ENCODE measurements around the gene UBE3B. TPM values are rescaled to one million over a fixed set of nuclear protein-coding genes. Genes with fewer than 3 reads are reported as not detected.

Gene UBE3B
- total and polyA plus RNA-seq, 4 experiments from 2014 or later, result 24.0 to 58.1 (median 40.1) TPM

DNA sequence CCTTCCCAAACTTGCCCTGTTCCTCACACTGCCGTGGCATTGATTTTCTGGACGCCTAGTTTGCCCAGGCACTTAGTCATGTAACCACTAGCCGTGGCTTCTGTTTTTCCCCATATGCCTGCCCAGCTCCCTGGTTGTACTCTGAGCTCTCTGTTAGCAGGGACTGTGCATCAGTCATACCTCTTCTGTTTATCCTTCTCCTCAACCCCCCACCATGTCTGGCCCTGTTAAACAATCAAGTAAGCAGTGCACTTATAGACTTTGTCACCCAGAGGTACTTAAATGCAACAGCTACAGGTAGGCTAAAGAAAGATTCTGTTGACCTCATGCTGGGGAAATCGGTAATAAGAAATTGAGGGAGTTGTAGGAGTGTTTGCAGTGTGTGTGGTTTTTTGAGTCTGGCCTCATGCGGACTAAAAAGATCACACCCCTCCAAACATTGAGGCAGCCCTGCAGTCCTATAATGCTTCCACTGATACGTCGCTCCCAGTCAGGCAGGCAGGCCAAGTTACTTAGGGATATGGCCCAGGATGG, 17.0 kb downstream of the UBE3B start:
- H3K4me1 ChIP-seq (ENCODE audit: insufficient read depth, low read length), result no peaks in the 10 kb centered on the region
- no peak for DNase-seq
- Mint-ChIP-seq H3K4me3 (no peak overlapping the region), H3K27me3 (no peaks in the 10 kb centered on the region), H3K27ac (no peak overlapping the region), H3K9me3 (no peaks in the 10 kb centered on the region), H3K4me1 (peaks cover 0 to 2% (median 0%) of the 10 kb centered on the region in 4 donors), H3K36me3 (peaks cover 64 to 83% of the 10 kb centered on the region in 2 donors)
- peaks cover 61% of the 10 kb centered on the region for H3K36me3 ChIP-seq (ENCODE audit: insufficient read depth, low read length)
- no peaks in the 10 kb centered on the region for H3K9me3 ChIP-seq (ENCODE audit: control insufficient read depth in 1 of 2, low read length in 2 of 2)
- ChIA-PET CTCF (ENCODE audit: partially characterized antibody) (no interaction called here), POLR2A (ENCODE audit: partially characterized antibody) (interaction anchor here (1.1 kb wide), 1 partner anchor 23 kb away, joined by 3 read pairs; no protein-coding TSS in a partner anchor)
- intact Hi-C loops (cut with micrococcal nuclease), result no loop called here
- H3K27me3 ChIP-seq (ENCODE audit: insufficient read depth, low read length), result no peaks in the 10 kb centered on the region
- no peak overlapping the region for H3K27ac ChIP-seq (ENCODE audit: low read depth, low read length)
- no peak overlapping the region for H3K4me3 ChIP-seq (ENCODE audit: low read length in 2 of 2)

DNA sequence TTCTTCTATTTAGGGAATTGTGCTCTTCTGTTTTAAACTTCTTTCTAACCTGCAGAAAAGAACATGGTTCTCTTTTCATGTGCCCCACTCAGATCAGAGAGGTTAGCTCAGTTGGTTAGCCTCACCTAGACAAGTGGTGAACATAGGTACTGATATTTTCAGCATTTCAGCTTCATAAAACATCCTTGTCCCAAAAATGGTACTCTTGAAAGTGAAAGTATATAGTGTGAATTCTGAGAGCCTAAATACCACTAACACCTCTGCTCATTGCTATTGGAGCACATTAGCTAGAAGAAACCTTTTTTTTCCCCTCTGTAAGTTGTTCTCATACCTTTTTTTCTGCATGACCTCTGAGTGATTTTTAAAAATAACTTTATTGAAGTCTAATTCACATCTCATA, 17.6 kb downstream of the UBE3B start:
- Histone ChIP-seq H3K27me3 (ENCODE audit: insufficient read depth, low read length) (no peaks in the 10 kb centered on the region), H3K27ac (ENCODE audit: low read depth, low read length) (no peak overlapping the region), H3K36me3 (ENCODE audit: insufficient read depth, low read length) (peaks cover 57% of the 10 kb centered on the region), H3K4me1 (ENCODE audit: insufficient read depth, low read length) (no peaks in the 10 kb centered on the region), H3K4me3 (ENCODE audit: low read length in 2 of 2) (no peak overlapping the region), H3K9me3 (ENCODE audit: control insufficient read depth in 1 of 2, low read length in 2 of 2) (no peaks in the 10 kb centered on the region)
- H3K27ac Mint-ChIP-seq, result peak overlapping the region in 1 of 7 donors; percentile 12
- no peak for DNase-seq
- H3K4me3 Mint-ChIP-seq, result no peak overlapping the region
- peaks cover 0 to 2% (median 0%) of the 10 kb centered on the region in 4 donors for H3K4me1 Mint-ChIP-seq
- peaks cover 61 to 81% of the 10 kb centered on the region in 2 donors for H3K36me3 Mint-ChIP-seq
- intact Hi-C loops (cut with micrococcal nuclease), result no loop called here
- ChIA-PET POLR2A (ENCODE audit: partially characterized antibody) (interaction anchor here (1.1 kb wide), 1 partner anchor 24 kb away, joined by 3 read pairs; no protein-coding TSS in a partner anchor), CTCF (ENCODE audit: partially characterized antibody) (no interaction called here)
- H3K27me3 Mint-ChIP-seq, result no peaks in the 10 kb centered on the region
- no peaks in the 10 kb centered on the region for H3K9me3 Mint-ChIP-seq

DNA sequence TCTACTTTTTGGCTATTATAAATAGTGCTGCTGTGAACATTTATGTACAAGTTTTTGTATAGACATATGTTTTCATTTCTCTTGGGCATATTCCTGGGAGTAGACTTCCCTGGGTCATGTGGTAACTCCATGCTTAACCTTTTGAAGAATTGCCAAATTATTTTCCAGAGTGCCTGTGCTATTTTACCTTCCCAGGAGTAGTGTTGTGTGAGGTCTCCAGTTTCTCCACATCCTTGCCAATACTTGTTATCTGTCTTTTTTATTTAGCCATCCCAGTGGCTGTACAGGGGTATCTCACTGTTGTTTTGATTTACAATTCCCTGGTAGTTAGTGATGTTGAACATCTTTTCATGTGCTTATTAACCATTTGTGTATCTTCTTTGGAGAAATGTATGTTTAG, 18.9 kb downstream of the UBE3B start:
- H3K9me3 Mint-ChIP-seq, result no peaks in the 10 kb centered on the region
- intact Hi-C loops (cut with micrococcal nuclease), result no loop called here
- H3K27me3 ChIP-seq (ENCODE audit: insufficient read depth, low read length), result no peaks in the 10 kb centered on the region
- H3K4me3 ChIP-seq (ENCODE audit: low read length in 2 of 2), result no peak overlapping the region
- H3K9me3 ChIP-seq (ENCODE audit: control insufficient read depth in 1 of 2, low read length in 2 of 2), result no peaks in the 10 kb centered on the region
- peaks cover 66 to 83% of the 10 kb centered on the region in 2 donors for H3K36me3 Mint-ChIP-seq
- H3K4me1 Mint-ChIP-seq, result peaks cover 0 to 2% (median 0%) of the 10 kb centered on the region in 4 donors
- peaks cover 54% of the 10 kb centered on the region for H3K36me3 ChIP-seq (ENCODE audit: insufficient read depth, low read length)
- no peaks in the 10 kb centered on the region for H3K27me3 Mint-ChIP-seq
- H3K4me1 ChIP-seq (ENCODE audit: insufficient read depth, low read length), result no peaks in the 10 kb centered on the region
- no peak overlapping the region for H3K4me3 Mint-ChIP-seq
- no peak overlapping the region for H3K27ac Mint-ChIP-seq
- DNase-seq, result no peak
- H3K27ac ChIP-seq (ENCODE audit: low read depth, low read length), result no peak overlapping the region
- ChIA-PET CTCF (ENCODE audit: partially characterized antibody) (no interaction called here), POLR2A (ENCODE audit: partially characterized antibody) (no interaction called here)

DNA sequence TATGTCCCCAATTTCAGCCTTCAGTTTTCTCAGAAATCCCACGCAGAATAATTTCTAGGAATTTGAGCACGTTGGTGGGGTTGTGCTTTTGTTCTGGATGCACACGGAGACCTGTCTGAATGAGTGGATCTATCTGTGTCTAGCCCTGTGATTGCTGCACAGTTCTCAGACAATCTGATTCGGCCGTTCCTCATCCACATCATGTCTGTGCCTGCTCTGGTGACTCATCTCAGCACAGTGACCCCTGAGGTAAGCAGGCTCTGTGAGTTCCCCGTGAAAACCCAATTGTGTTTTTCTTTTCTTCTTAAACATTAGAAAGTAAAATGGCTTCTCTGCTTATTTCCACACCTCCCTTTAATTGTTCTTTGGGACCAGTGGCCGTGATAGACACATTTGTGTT, 20.2 kb downstream of the UBE3B start:
- intact Hi-C loops (cut with micrococcal nuclease), result no loop called here
- Mint-ChIP-seq H3K27ac (no peak overlapping the region), H3K27me3 (no peaks in the 10 kb centered on the region), H3K4me1 (peaks cover 0 to 2% (median 0%) of the 10 kb centered on the region in 4 donors), H3K4me3 (no peak overlapping the region), H3K36me3 (peaks cover 74 to 88% of the 10 kb centered on the region in 2 donors), H3K9me3 (no peaks in the 10 kb centered on the region)
- no peak overlapping the region for H3K4me3 ChIP-seq (ENCODE audit: low read length in 2 of 2)
- H3K9me3 ChIP-seq (ENCODE audit: control insufficient read depth in 1 of 2, low read length in 2 of 2), result no peaks in the 10 kb centered on the region
- no peaks in the 10 kb centered on the region for H3K4me1 ChIP-seq (ENCODE audit: insufficient read depth, low read length)
- ChIA-PET POLR2A (ENCODE audit: partially characterized antibody) (no interaction called here), CTCF (ENCODE audit: partially characterized antibody) (no interaction called here)
- no peak for DNase-seq
- peaks cover 58% of the 10 kb centered on the region for H3K36me3 ChIP-seq (ENCODE audit: insufficient read depth, low read length)
- no peak overlapping the region for H3K27ac ChIP-seq (ENCODE audit: low read depth, low read length)
- no peaks in the 10 kb centered on the region for H3K27me3 ChIP-seq (ENCODE audit: insufficient read depth, low read length)

DNA sequence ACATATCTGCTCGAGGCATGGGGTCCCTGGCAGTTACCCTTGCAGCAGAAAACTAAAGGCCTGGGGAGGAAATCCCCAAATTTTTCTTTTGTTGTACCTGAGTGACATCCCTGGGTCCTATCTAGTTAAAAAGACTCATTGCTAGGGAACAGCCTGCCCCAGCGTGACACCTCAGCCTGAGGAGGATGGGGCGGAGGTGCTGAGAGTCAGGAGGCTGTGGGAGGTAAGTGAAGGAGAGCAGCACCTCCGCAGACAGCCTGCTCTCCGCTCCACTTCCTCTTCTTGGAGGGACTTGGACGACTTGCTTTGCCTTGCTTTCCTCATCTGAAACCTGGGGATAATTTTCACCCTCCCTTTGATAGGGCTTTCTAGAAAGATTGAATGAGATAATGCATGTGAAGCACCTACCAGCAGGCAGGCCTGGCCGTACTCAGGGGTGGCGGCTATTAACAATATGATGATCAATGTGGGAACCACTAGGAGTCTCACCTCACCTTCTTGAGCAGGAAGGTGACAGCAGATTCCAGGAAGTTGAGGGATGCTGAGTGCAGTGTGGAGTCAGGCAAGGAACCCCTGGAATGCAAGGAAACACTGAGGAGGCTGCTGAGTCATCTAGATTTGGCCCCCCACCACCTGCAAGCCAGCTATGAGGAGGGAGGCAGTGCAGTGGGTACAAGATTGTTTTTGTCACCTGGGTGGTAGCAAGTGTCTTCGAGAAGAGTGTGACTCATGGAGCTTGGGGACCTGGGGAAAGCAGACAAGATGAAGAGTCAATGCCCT, 23.2 kb downstream of the UBE3B start:
- no peaks in the 10 kb centered on the region for H3K27me3 ChIP-seq (ENCODE audit: insufficient read depth, low read length)
- H3K9me3 ChIP-seq (ENCODE audit: control insufficient read depth in 1 of 2, low read length in 2 of 2), result no peaks in the 10 kb centered on the region
- no peak overlapping the region for H3K27ac ChIP-seq (ENCODE audit: low read depth, low read length)
- Mint-ChIP-seq H3K36me3 (peaks cover 72 to 89% of the 10 kb centered on the region in 2 donors), H3K9me3 (no peaks in the 10 kb centered on the region), H3K4me3 (no peak overlapping the region), H3K4me1 (peaks cover 0 to 2% (median 0%) of the 10 kb centered on the region in 4 donors), H3K27ac (no peak overlapping the region), H3K27me3 (no peaks in the 10 kb centered on the region)
- H3K4me3 ChIP-seq (ENCODE audit: low read length in 2 of 2), result no peak overlapping the region
- H3K36me3 ChIP-seq (ENCODE audit: insufficient read depth, low read length), result peaks cover 74% of the 10 kb centered on the region
- POLR2A ChIA-PET (ENCODE audit: partially characterized antibody), result no interaction called here
- no peak for DNase-seq
- H3K4me1 ChIP-seq (ENCODE audit: insufficient read depth, low read length), result no peaks in the 10 kb centered on the region
- CTCF ChIA-PET (ENCODE audit: partially characterized antibody), result interaction anchor here (1.7 kb wide), 1 partner anchor 9 kb away, joined by 4 read pairs; no protein-coding TSS in a partner anchor
- intact Hi-C loops (cut with micrococcal nuclease), result no loop called here

DNA sequence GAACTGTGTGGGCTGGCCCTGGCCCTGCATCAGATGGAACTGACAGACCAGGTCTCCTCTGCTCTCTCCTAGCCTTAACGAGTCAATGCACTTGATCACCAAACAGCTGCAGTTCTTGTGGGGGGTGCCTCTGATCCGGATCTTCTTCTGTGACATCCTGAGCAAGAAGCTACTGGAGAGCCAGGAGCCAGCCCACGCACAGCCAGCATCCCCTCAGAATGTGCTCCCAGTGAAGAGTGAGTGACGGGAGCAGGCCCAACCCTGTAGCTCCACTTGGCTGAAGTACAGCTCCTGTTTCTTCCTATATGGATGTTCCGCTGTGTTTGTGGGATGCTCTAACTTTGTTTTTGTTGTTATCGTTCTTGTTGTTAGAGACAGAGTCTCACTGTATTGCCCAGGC, 23.9 kb downstream of the UBE3B start:
- POLR2A ChIA-PET (ENCODE audit: partially characterized antibody), result no interaction called here
- Mint-ChIP-seq H3K4me3 (no peak overlapping the region), H3K27ac (no peak overlapping the region), H3K4me1 (peaks cover 0 to 2% (median 0%) of the 10 kb centered on the region in 4 donors), H3K36me3 (peaks cover 67 to 87% of the 10 kb centered on the region in 2 donors), H3K27me3 (no peaks in the 10 kb centered on the region), H3K9me3 (no peaks in the 10 kb centered on the region)
- H3K4me3 ChIP-seq (ENCODE audit: low read length in 2 of 2), result no peak overlapping the region
- H3K9me3 ChIP-seq (ENCODE audit: control insufficient read depth in 1 of 2, low read length in 2 of 2), result no peaks in the 10 kb centered on the region
- CTCF ChIA-PET (ENCODE audit: partially characterized antibody), result interaction anchor here (1.7 kb wide), 1 partner anchor 10 kb away, joined by 4 read pairs; no protein-coding TSS in a partner anchor
- H3K4me1 ChIP-seq (ENCODE audit: insufficient read depth, low read length), result no peaks in the 10 kb centered on the region
- DNase-seq, result no peak
- no peak overlapping the region for H3K27ac ChIP-seq (ENCODE audit: low read depth, low read length)
- no peaks in the 10 kb centered on the region for H3K27me3 ChIP-seq (ENCODE audit: insufficient read depth, low read length)
- peaks cover 77% of the 10 kb centered on the region for H3K36me3 ChIP-seq (ENCODE audit: insufficient read depth, low read length)
- intact Hi-C loops (cut with micrococcal nuclease), result no loop called here

DNA sequence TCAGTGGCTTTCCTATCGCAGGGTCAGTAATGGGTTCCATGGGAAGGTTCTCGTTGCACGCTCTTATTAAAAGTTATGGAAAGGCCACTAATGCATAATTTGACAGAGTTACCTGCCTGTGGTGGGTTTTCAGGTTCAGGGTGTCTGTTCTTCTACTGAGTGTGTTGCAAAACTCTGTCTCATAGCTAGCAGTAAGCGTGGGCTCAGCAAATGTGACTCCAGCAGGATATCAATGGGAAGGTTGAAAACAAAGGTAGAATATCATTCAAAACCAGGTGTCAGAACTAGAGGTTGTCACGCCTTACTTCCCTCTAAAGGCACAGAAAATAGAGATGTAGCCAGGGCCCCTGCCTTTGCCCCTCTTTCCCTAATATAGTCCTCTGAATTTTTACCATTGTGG, 24.9 kb downstream of the UBE3B start:
- intact Hi-C loops (cut with micrococcal nuclease), result no loop called here
- H3K4me1 ChIP-seq (ENCODE audit: insufficient read depth, low read length), result no peaks in the 10 kb centered on the region
- ChIA-PET CTCF (ENCODE audit: partially characterized antibody) (interaction anchor here (1.7 kb wide), 1 partner anchor 11 kb away, joined by 4 read pairs; no protein-coding TSS in a partner anchor), POLR2A (ENCODE audit: partially characterized antibody) (no interaction called here)
- H3K27me3 Mint-ChIP-seq, result no peaks in the 10 kb centered on the region
- H3K36me3 Mint-ChIP-seq, result peaks cover 61 to 89% of the 10 kb centered on the region in 2 donors
- no peak overlapping the region for H3K27ac Mint-ChIP-seq
- H3K4me3 ChIP-seq (ENCODE audit: low read length in 2 of 2), result no peak overlapping the region
- H3K4me1 Mint-ChIP-seq, result peaks cover 0 to 2% (median 0%) of the 10 kb centered on the region in 4 donors
- no peak for DNase-seq
- peaks cover 78% of the 10 kb centered on the region for H3K36me3 ChIP-seq (ENCODE audit: insufficient read depth, low read length)
- H3K27ac ChIP-seq (ENCODE audit: low read depth, low read length), result no peak overlapping the region
- H3K27me3 ChIP-seq (ENCODE audit: insufficient read depth, low read length), result no peaks in the 10 kb centered on the region
- no peaks in the 10 kb centered on the region for H3K9me3 Mint-ChIP-seq
- H3K4me3 Mint-ChIP-seq, result no peak overlapping the region
- no peaks in the 10 kb centered on the region for H3K9me3 ChIP-seq (ENCODE audit: control insufficient read depth in 1 of 2, low read length in 2 of 2)

Measured in CD4-positive, alpha-beta memory T cell (primary cell).